Mesendoderm (in vitro differentiated cells): ENCODE results near the gene XBP1. TPM values are rescaled to one million over a fixed set of nuclear protein-coding genes. Genes with fewer than 3 reads are reported as not detected.
"Not testable (repeated sequence)": the region's sequence is repeated elsewhere in the genome, so short reads cannot be mapped to it uniquely, and the experiment has no call there.

Experiments
- DNase-seq: peaks from one replicate; pipeline ENCODE4 v3.0.0; 2013
- H2AK5ac ChIP-seq: 2 replicates; pipeline ENCODE4 v1.6.1; 2013; ENCODE audit warnings: low read length, inconsistent platforms
- H2BK120ac ChIP-seq: 2 replicates; pipeline ENCODE4 v1.6.1; 2013; ENCODE audit warnings: low read depth, mild to moderate bottlenecking, low read length, moderate library complexity, mixed read lengths
- H2BK15ac ChIP-seq: replicated peaks from 2 replicates; pipeline ENCODE4 v1.6.1; 2013; ENCODE audit warnings: low read depth, mild to moderate bottlenecking, moderate library complexity
- H2BK5ac ChIP-seq: 2 replicates; pipeline ENCODE4 v1.6.1; 2013; ENCODE audit warnings: low read length, inconsistent platforms
- H3K18ac ChIP-seq: 2 replicates; pipeline ENCODE4 v1.6.1; 2013; ENCODE audit warnings: mild to moderate bottlenecking, low read length, mixed read lengths
- H3K23ac ChIP-seq: one replicate; pipeline ENCODE4 v1.6.1; 2013; ENCODE audit warnings: low read length
- H3K27ac ChIP-seq: 2 replicates; pipeline ENCODE4 v1.5.1; 2013; ENCODE audit warnings: low read depth, mild to moderate bottlenecking, inconsistent platforms, low read length, moderate library complexity
- H3K27me3 ChIP-seq: 2 replicates; pipeline ENCODE4 v1.6.1; 2013; ENCODE audit warnings: low read length, control low read depth, mild to moderate bottlenecking, inconsistent platforms; ENCODE audit not compliant: insufficient read depth, poor library complexity
- H3K36me3 ChIP-seq: 2 replicates; pipeline ENCODE4 v1.6.1; 2013; ENCODE audit warnings: low read length, inconsistent platforms; ENCODE audit not compliant: control insufficient read depth, insufficient read depth
- H3K4ac ChIP-seq: one replicate; pipeline ENCODE4 v1.6.1; 2013; ENCODE audit warnings: low read depth, mild to moderate bottlenecking, low read length, moderate library complexity
- H3K4me1 ChIP-seq: 2 replicates; pipeline ENCODE4 v1.6.1; 2013; ENCODE audit warnings: low read depth, low read length, inconsistent platforms; ENCODE audit not compliant: control insufficient read depth
- H3K4me2 ChIP-seq: 2 replicates; pipeline ENCODE4 v1.6.1; 2013; ENCODE audit warnings: low read length
- H3K4me3 ChIP-seq: 2 replicates; pipeline ENCODE4 v1.5.1; 2013; ENCODE audit warnings: mild to moderate bottlenecking, low read length
- H3K56ac ChIP-seq: one replicate; pipeline ENCODE4 v1.6.1; 2013; ENCODE audit warnings: low read length
- H3K79me1 ChIP-seq: 2 replicates; pipeline ENCODE4 v1.6.1; 2013; ENCODE audit warnings: low read length, inconsistent platforms
- H3K79me2 ChIP-seq: 2 replicates; pipeline ENCODE4 v1.6.1; 2013; ENCODE audit warnings: mild to moderate bottlenecking, low read length; ENCODE audit not compliant: control insufficient read depth, insufficient read depth
- H3K9ac ChIP-seq: 2 replicates; pipeline ENCODE4 v1.6.1; 2013; ENCODE audit warnings: low read length, inconsistent platforms
- H4K5ac ChIP-seq: one replicate; pipeline ENCODE4 v1.6.1; 2013; ENCODE audit warnings: low read length
- H4K8ac ChIP-seq: one replicate; pipeline ENCODE4 v1.6.1; 2013; ENCODE audit warnings: low read depth, mild to moderate bottlenecking, control low read depth, low read length, moderate library complexity
- WGBS: extraction: QIAGEN DNeasy Blood & Tissue Kit; methylation state at CpG from one replicate; pipeline ENCODE4 v1.1.7; 2013; ENCODE audit warnings: low lambda C conversion rate, missing lambda C conversion rate; ENCODE audit not compliant: insufficient coverage; ENCODE audit errors: extremely low coverage; 5-methylcytosine and 5-hydroxymethylcytosine counted together
- polyA plus RNA-seq, 2 experiments: library from polyadenylated mRNA; stranded (reverse); fragments of 200-250 nt; gene quantifications; one replicate each; pipeline ENCODE4 v1.2.3, GENCODE V29; 2013

The XBP1 gene
- polyA plus RNA-seq (2013, experiment 1 of 2) = 129 TPM
- 129 TPM for polyA plus RNA-seq (2013, experiment 2 of 2)

GRCh38 chr22:28800308-28801041, at the start of gene XBP1:
TSS of gene XBP1 (minus strand) at chr22:28800569.
- Histone ChIP-seq H3K79me2 (peaks cover 33% of the 10 kb centered on the region), H3K4ac (peak within 1 kb of the TSS; percentile 100), H3K18ac (peak within 1 kb of the TSS; percentile 91), H2BK120ac (peak within 1 kb of the TSS; percentile 69), H3K4me2 (peak within 1 kb of the TSS; percentile 63), H3K56ac (peak within 1 kb of the TSS; percentile 96), H3K27me3 (no peaks in the 10 kb centered on the region), H4K8ac (peak within 1 kb of the TSS; percentile 91), H3K79me1 (peaks cover 8% of the 10 kb centered on the region), H3K23ac (peak within 1 kb of the TSS; percentile 54), H3K9ac (peak within 1 kb of the TSS; percentile 99), H3K36me3 (peaks cover 8% of the 10 kb centered on the region), H4K5ac (no peak within 1 kb of the TSS), H3K27ac (peak within 1 kb of the TSS; percentile 69), H2AK5ac (peak within 1 kb of the TSS; percentile 91), H3K4me3 (peak within 1 kb of the TSS; percentile 69), H3K4me1 (peaks cover 3% of the 10 kb centered on the region), H2BK15ac (no peak within 1 kb of the TSS), H2BK5ac (peak within 1 kb of the TSS; percentile 88)
- peak; percentile 96 for DNase-seq
- WGBS = no CpG with 5 or more reads among the region's 78 CpGs

GRCh38 chr22:28846994-28847393, 46.6 kb upstream of the XBP1 start:
- H2BK120ac ChIP-seq = no peak overlapping the region
- H3K4me3 ChIP-seq = no peak overlapping the region
- H3K27me3 ChIP-seq = no peaks in the 10 kb centered on the region
- no peak overlapping the region for H2AK5ac ChIP-seq
- H4K5ac ChIP-seq = no peak overlapping the region
- H3K4me1 ChIP-seq = no peaks in the 10 kb centered on the region
- WGBS = no CpG with 5 or more reads among the region's 2 CpGs
- no peaks in the 10 kb centered on the region for H3K79me1 ChIP-seq
- no peak for DNase-seq
- H4K8ac ChIP-seq = no peak overlapping the region
- no peak overlapping the region for H3K9ac ChIP-seq
- H3K23ac ChIP-seq = no peak overlapping the region
- no peak overlapping the region for H3K27ac ChIP-seq
- H3K56ac ChIP-seq = no peak overlapping the region
- H2BK5ac ChIP-seq = no peak overlapping the region
- no peak overlapping the region for H3K4ac ChIP-seq
- H3K18ac ChIP-seq = no peak overlapping the region
- H3K4me2 ChIP-seq = no peak overlapping the region
- no peaks in the 10 kb centered on the region for H3K36me3 ChIP-seq
- no peak overlapping the region for H2BK15ac ChIP-seq
- H3K79me2 ChIP-seq = no peaks in the 10 kb centered on the region

GRCh38 chr22:28844277-28844676, 43.9 kb upstream of the XBP1 start:
- H3K4me3 ChIP-seq = not testable (repeated sequence)

GRCh38 chr22:28843633-28844032, 43.3 kb upstream of the XBP1 start:
- Histone ChIP-seq H3K18ac (no peak overlapping the region), H4K8ac (no peak overlapping the region), H3K27ac (no peak overlapping the region), H3K79me1 (no peaks in the 10 kb centered on the region), H2BK120ac (no peak overlapping the region), H3K23ac (no peak overlapping the region), H3K9ac (no peak overlapping the region), H2BK5ac (no peak overlapping the region), H3K56ac (no peak overlapping the region), H3K4me3 (no peak overlapping the region), H3K36me3 (no peaks in the 10 kb centered on the region), H4K5ac (no peak overlapping the region), H2AK5ac (no peak overlapping the region), H3K79me2 (no peaks in the 10 kb centered on the region), H2BK15ac (no peak overlapping the region), H3K4me1 (no peaks in the 10 kb centered on the region), H3K4me2 (no peak overlapping the region), H3K27me3 (no peaks in the 10 kb centered on the region), H3K4ac (no peak overlapping the region)
- DNase-seq = no peak
- WGBS = no CpG with 5 or more reads among the region's 2 CpGs

More at GRCh38 chr22:28844277-28844676, 43.9 kb upstream of the XBP1 start:
- not testable (repeated sequence) for H3K4me2 ChIP-seq, H3K36me3 ChIP-seq, H3K56ac ChIP-seq, H3K79me1 ChIP-seq, H3K18ac ChIP-seq, H2BK15ac ChIP-seq, H3K23ac ChIP-seq, H2BK5ac ChIP-seq, H3K27ac ChIP-seq, H4K5ac ChIP-seq, H3K9ac ChIP-seq, H2AK5ac ChIP-seq, H2BK120ac ChIP-seq, DNase-seq, H3K79me2 ChIP-seq, H3K4me1 ChIP-seq, H3K27me3 ChIP-seq, H4K8ac ChIP-seq, H3K4ac ChIP-seq
- no CpG with 5 or more reads among the region's 2 CpGs for WGBS

GRCh38 chr22:28841111-28841510, 40.7 kb upstream of the XBP1 start:
- Histone ChIP-seq H3K18ac (no peak overlapping the region), H3K27ac (no peak overlapping the region), H3K4me2 (no peak overlapping the region), H3K27me3 (no peaks in the 10 kb centered on the region), H3K9ac (no peak overlapping the region), H3K79me2 (no peaks in the 10 kb centered on the region), H3K23ac (no peak overlapping the region), H2BK120ac (no peak overlapping the region), H4K8ac (no peak overlapping the region), H2AK5ac (no peak overlapping the region), H2BK15ac (no peak overlapping the region), H2BK5ac (no peak overlapping the region), H4K5ac (no peak overlapping the region), H3K56ac (no peak overlapping the region), H3K4me1 (no peaks in the 10 kb centered on the region), H3K4me3 (no peak overlapping the region), H3K36me3 (no peaks in the 10 kb centered on the region), H3K4ac (no peak overlapping the region), H3K79me1 (no peaks in the 10 kb centered on the region)
- no peak for DNase-seq
- WGBS = no CpG with 5 or more reads among the region's 5 CpGs

- Histone ChIP-seq H3K4me1 (no peaks in the 10 kb centered on the region), H4K8ac (no peak overlapping the region), H3K4ac (no peak overlapping the region), H2BK120ac (no peak overlapping the region), H2BK5ac (no peak overlapping the region), H3K23ac (no peak overlapping the region), H3K27me3 (no peaks in the 10 kb centered on the region), H2BK15ac (no peak overlapping the region), H3K27ac (no peak overlapping the region), H4K5ac (no peak overlapping the region), H3K9ac (no peak overlapping the region), H3K4me3 (no peak overlapping the region), H3K36me3 (no peaks in the 10 kb centered on the region), H3K56ac (no peak overlapping the region), H2AK5ac (no peak overlapping the region), H3K79me1 (no peaks in the 10 kb centered on the region), H3K18ac (no peak overlapping the region), H3K4me2 (no peak overlapping the region), H3K79me2 (no peaks in the 10 kb centered on the region)
- WGBS = no CpG with 5 or more reads among the region's 5 CpGs
- no peak for DNase-seq
These were observed 38.6 kb upstream of the XBP1 start for GRCh38 chr22:28838971-28839370.
